H9 (cell line): ENCODE measurements around the gene PROCR. TPM values are rescaled to one million over a fixed set of nuclear protein-coding genes. Genes with fewer than 3 reads are reported as not detected.

Experiments used
- DNase-seq: peaks from one replicate; pipeline ENCODE4 v3.0.0-alpha.2; 2017
- H2AFZ ChIP-seq: one replicate; pipeline ENCODE4 v1.6.1; 2013; ENCODE audit warnings: mild to moderate bottlenecking, low read length, control low read depth, moderate library complexity
- H2AK5ac ChIP-seq: 2 replicates; pipeline ENCODE4 v1.6.1; 2013; ENCODE audit warnings: low read length, control low read depth, mixed read lengths; ENCODE audit not compliant: insufficient read length
- H2BK120ac ChIP-seq: one replicate; pipeline ENCODE4 v1.6.1; 2013; ENCODE audit warnings: low read depth, mild to moderate bottlenecking, low read length, control low read depth, inconsistent platforms; ENCODE audit not compliant: poor library complexity, severe bottlenecking
- H2BK12ac ChIP-seq: 2 replicates; pipeline ENCODE4 v1.6.1; 2013; ENCODE audit warnings: low read length, control low read depth, mixed read lengths, low read depth; ENCODE audit not compliant: insufficient read length
- H2BK15ac ChIP-seq: 2 replicates; pipeline ENCODE4 v1.6.1; 2013; ENCODE audit warnings: low read depth, low read length, control low read depth
- H2BK20ac ChIP-seq: one replicate; pipeline ENCODE4 v1.6.1; 2013; ENCODE audit warnings: low read depth, mild to moderate bottlenecking, low read length, control low read depth, inconsistent platforms; ENCODE audit not compliant: poor library complexity, severe bottlenecking
- H2BK5ac ChIP-seq: 2 replicates; pipeline ENCODE4 v1.6.1; 2013; ENCODE audit warnings: low read length, control low read depth, mixed read lengths; ENCODE audit not compliant: insufficient read length
- H3K14ac ChIP-seq: 2 replicates; pipeline ENCODE4 v1.6.1; 2013; ENCODE audit warnings: low read length, control low read depth; ENCODE audit not compliant: insufficient read depth
- H3K18ac ChIP-seq: 2 replicates; pipeline ENCODE4 v1.6.1; 2013; ENCODE audit warnings: low read depth, mild to moderate bottlenecking, mixed read lengths, low read length, control low read depth; ENCODE audit not compliant: insufficient read length
- H3K23ac ChIP-seq: 2 replicates; pipeline ENCODE4 v1.6.1; 2013; ENCODE audit warnings: low read length, control low read depth, mixed read lengths, low read depth; ENCODE audit not compliant: insufficient read length
- H3K23me2 ChIP-seq: 2 replicates; pipeline ENCODE4 v1.6.1; 2013; ENCODE audit warnings: low read depth, mild to moderate bottlenecking, mixed read lengths, low read length, control low read depth; ENCODE audit not compliant: insufficient read length, poor library complexity, severe bottlenecking
- H3K27ac ChIP-seq: 2 replicates; pipeline ENCODE4 v1.5.1; 2013; ENCODE audit warnings: low read length, control low read depth, mixed read lengths, low read depth; ENCODE audit not compliant: insufficient read length
- H3K27me3 ChIP-seq: 2 replicates; pipeline ENCODE4 v1.6.1; 2013; ENCODE audit warnings: low read length, control low read depth, inconsistent platforms; ENCODE audit not compliant: insufficient read depth
- H3K4ac ChIP-seq: 2 replicates; pipeline ENCODE4 v1.6.1; 2013; ENCODE audit warnings: low read depth, mild to moderate bottlenecking, control low read depth, inconsistent platforms, low read length, moderate library complexity
- H3K4me1 ChIP-seq: 2 replicates; pipeline ENCODE4 v1.6.1; 2013; ENCODE audit warnings: low read length, control low read depth, inconsistent platforms; ENCODE audit not compliant: insufficient read depth
- H3K4me2 ChIP-seq: 2 replicates; pipeline ENCODE4 v1.6.1; 2013; ENCODE audit warnings: low read length, control low read depth, mixed read lengths; ENCODE audit not compliant: insufficient read length, insufficient read depth
- H3K56ac ChIP-seq: 2 replicates; pipeline ENCODE4 v1.6.1; 2013; ENCODE audit warnings: low read depth, mild to moderate bottlenecking, mixed read lengths, low read length, control low read depth; ENCODE audit not compliant: insufficient read length
- H3K79me1 ChIP-seq: 2 replicates; pipeline ENCODE4 v1.6.1; 2013; ENCODE audit warnings: low read depth, mild to moderate bottlenecking, moderate library complexity, low read length, control low read depth, inconsistent platforms; ENCODE audit not compliant: insufficient read depth, poor library complexity, severe bottlenecking
- H3K79me2 ChIP-seq: 2 replicates; pipeline ENCODE4 v1.6.1; 2013; ENCODE audit warnings: low read length, control low read depth, inconsistent platforms; ENCODE audit not compliant: insufficient read depth
- H3K9ac ChIP-seq: 2 replicates; pipeline ENCODE4 v1.6.1; 2013; ENCODE audit warnings: low read length, control low read depth, mixed read lengths; ENCODE audit not compliant: insufficient read length; ENCODE audit errors: extremely low read depth
- H3K9me3 ChIP-seq: one replicate; pipeline ENCODE4 v1.6.1; 2013; ENCODE audit warnings: low read depth, low read length, inconsistent platforms; ENCODE audit not compliant: control insufficient read depth
- H3T11ph ChIP-seq: one replicate; pipeline ENCODE4 v1.6.1; 2013; ENCODE audit warnings: mild to moderate bottlenecking, low read length, control low read depth, inconsistent platforms
- H4K20me1 ChIP-seq: one replicate; pipeline ENCODE4 v1.6.1; 2013; ENCODE audit not compliant: control insufficient read depth, insufficient read length, insufficient read depth
- H4K5ac ChIP-seq: 2 replicates; pipeline ENCODE4 v1.6.1; 2013; ENCODE audit warnings: low read depth, mild to moderate bottlenecking, mixed read lengths, low read length, control low read depth; ENCODE audit not compliant: insufficient read length
- H4K8ac ChIP-seq: replicated peaks from 2 replicates; pipeline ENCODE4 v1.6.1; 2013; ENCODE audit warnings: low read length, control low read depth, mixed read lengths, low read depth; ENCODE audit not compliant: insufficient read length
- H4K91ac ChIP-seq: 2 replicates; pipeline ENCODE4 v1.6.1; 2013; ENCODE audit warnings: low read depth, mild to moderate bottlenecking, moderate library complexity, mixed read lengths, low read length, control low read depth; ENCODE audit not compliant: insufficient read length
- H3K27ac Mint-ChIP-seq, 3 experiments: 2 replicates in 2 of 3; 3 replicates in 1 of 3; pipeline ENCODE4 v1.8.0; 2020 to 2021; ENCODE audit warnings: mixed read lengths in 3 of 3, mild to moderate bottlenecking in 1 of 3, moderate library complexity in 1 of 3
- H3K27me3 Mint-ChIP-seq: 2 replicates; pipeline ENCODE4 v1.8.0; 2021; ENCODE audit warnings: low read depth, mild to moderate bottlenecking, moderate library complexity, mixed read lengths
- H3K36me3 Mint-ChIP-seq, 3 experiments: 2 replicates in 2 of 3; 3 replicates in 1 of 3; pipeline ENCODE4 v1.8.0; 2020 to 2021; ENCODE audit warnings: low read depth in 3 of 3, mixed read lengths in 3 of 3; ENCODE audit not compliant: insufficient read depth in 1 of 3
- H3K4me1 Mint-ChIP-seq, 2 experiments: 2 replicates each; pipeline ENCODE4 v1.8.0; 2020; ENCODE audit warnings: mixed read lengths in 2 of 2
- H3K4me3 Mint-ChIP-seq, 2 experiments: 2 replicates in 1 of 2; 3 replicates in 1 of 2; pipeline ENCODE4 v1.8.0; 2020 to 2021; ENCODE audit warnings: mild to moderate bottlenecking in 2 of 2, mixed read lengths in 2 of 2, moderate library complexity in 1 of 2
- H3K9me3 Mint-ChIP-seq, 2 experiments: 2 replicates in 1 of 2; 3 replicates in 1 of 2; pipeline ENCODE4 v1.8.0; 2020; ENCODE audit warnings: mild to moderate bottlenecking in 2 of 2, mixed read lengths in 2 of 2, moderate library complexity in 1 of 2
- WGBS: extraction: QIAGEN DNeasy Blood & Tissue Kit; methylation state at CpG from one replicate; pipeline ENCODE4 v1.1.7; 2013; ENCODE audit warnings: missing lambda C conversion rate, low lambda C conversion rate, mixed read lengths; ENCODE audit not compliant: insufficient read length; ENCODE audit errors: extremely low coverage; 5-methylcytosine and 5-hydroxymethylcytosine counted together
- total RNA-seq: library from RNA; stranded (reverse); gene quantifications from 2 replicates; pipeline ENCODE4 v1.2.1, GENCODE V29; 2021
- TF ChIP-seq, protein P1 (sequence below): fragments of 200-600 bp; sonication (generic); conservative IDR thresholded peaks from 3 replicates; pipeline ENCODE4 v1.8.0; 2021; ENCODE audit warnings: antibody characterized with exemption, mild to moderate bottlenecking

Gene PROCR
- total RNA-seq, 1 experiment from 2014 or later = 6.4 TPM

DNA sequence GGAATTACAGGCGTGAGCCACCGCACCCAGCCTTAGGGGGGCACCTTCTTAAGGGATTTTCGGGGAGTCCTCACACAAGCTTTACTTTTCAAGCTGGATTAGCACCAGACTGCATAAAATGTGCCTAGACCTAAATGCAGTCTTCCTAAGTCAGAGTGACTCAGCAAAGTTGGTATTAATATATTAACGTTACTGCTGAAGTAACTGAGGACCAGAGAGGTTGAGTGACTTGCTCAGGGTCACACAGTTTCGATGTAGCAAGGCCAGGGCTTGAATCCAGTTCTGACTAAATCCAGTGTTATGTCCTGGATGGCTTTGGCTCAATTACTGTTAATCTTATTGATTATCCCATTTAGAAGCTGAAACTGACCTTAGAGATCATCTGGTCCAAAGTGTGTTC lies 38.1 kb upstream of the PROCR start:
- no peaks in the 10 kb centered on the region for H4K20me1 ChIP-seq
- no peak overlapping the region for H3K4me2 ChIP-seq
- H3K18ac ChIP-seq = no peak overlapping the region
- H3K4me1 Mint-ChIP-seq = peaks cover 5 to 7% of the 10 kb centered on the region in 2 experiments; a peak in 3 of 4 replicates
- no peak overlapping the region for H2AK5ac ChIP-seq
- no peaks in the 10 kb centered on the region for H3K27me3 ChIP-seq
- H3K36me3 Mint-ChIP-seq = peaks cover 4 to 79% (median 59%) of the 10 kb centered on the region in 3 experiments; a peak in 6 of 7 replicates
- H4K5ac ChIP-seq = no peak overlapping the region
- no peaks in the 10 kb centered on the region for H3K4me1 ChIP-seq
- no peaks in the 10 kb centered on the region for H3K79me2 ChIP-seq
- H2BK20ac ChIP-seq = no peak overlapping the region
- H3K23me2 ChIP-seq = no peaks in the 10 kb centered on the region
- TF ChIP-seq, protein P1, sequence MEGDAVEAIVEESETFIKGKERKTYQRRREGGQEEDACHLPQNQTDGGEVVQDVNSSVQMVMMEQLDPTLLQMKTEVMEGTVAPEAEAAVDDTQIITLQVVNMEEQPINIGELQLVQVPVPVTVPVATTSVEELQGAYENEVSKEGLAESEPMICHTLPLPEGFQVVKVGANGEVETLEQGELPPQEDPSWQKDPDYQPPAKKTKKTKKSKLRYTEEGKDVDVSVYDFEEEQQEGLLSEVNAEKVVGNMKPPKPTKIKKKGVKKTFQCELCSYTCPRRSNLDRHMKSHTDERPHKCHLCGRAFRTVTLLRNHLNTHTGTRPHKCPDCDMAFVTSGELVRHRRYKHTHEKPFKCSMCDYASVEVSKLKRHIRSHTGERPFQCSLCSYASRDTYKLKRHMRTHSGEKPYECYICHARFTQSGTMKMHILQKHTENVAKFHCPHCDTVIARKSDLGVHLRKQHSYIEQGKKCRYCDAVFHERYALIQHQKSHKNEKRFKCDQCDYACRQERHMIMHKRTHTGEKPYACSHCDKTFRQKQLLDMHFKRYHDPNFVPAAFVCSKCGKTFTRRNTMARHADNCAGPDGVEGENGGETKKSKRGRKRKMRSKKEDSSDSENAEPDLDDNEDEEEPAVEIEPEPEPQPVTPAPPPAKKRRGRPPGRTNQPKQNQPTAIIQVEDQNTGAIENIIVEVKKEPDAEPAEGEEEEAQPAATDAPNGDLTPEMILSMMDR = no peak
- H3K4me3 Mint-ChIP-seq = no peak overlapping the region
- no peak overlapping the region for H2BK15ac ChIP-seq
- no peaks in the 10 kb centered on the region for H3K9me3 Mint-ChIP-seq
- no CpG with 5 or more reads among the region's 5 CpGs for WGBS
- no peaks in the 10 kb centered on the region for H3K79me1 ChIP-seq
- no peak overlapping the region for H3K27ac ChIP-seq
- no peak overlapping the region for H3K14ac ChIP-seq
- H3T11ph ChIP-seq = no peak overlapping the region
- H3K4ac ChIP-seq = no peak overlapping the region
- H3K56ac ChIP-seq = no peak overlapping the region
- no peak overlapping the region for H3K23ac ChIP-seq
- H2AFZ ChIP-seq = no peak overlapping the region
- no peak overlapping the region for H4K8ac ChIP-seq
- H2BK120ac ChIP-seq = no peak overlapping the region
- no peak overlapping the region for H3K27ac Mint-ChIP-seq
- H3K27me3 Mint-ChIP-seq = no peaks in the 10 kb centered on the region
- H3K9ac ChIP-seq = no peak overlapping the region
- no peak overlapping the region for H2BK12ac ChIP-seq
- no peak for DNase-seq
- no peak overlapping the region for H4K91ac ChIP-seq
- H3K9me3 ChIP-seq = no peaks in the 10 kb centered on the region
- H2BK5ac ChIP-seq = no peak overlapping the region
